ENCODE data around the gene ZFR2. TPM values are rescaled to one million over a fixed set of nuclear protein-coding genes. Genes with fewer than 3 reads are reported as not detected.

ZFR2 gene
- total and polyA plus RNA-seq, 2 of the 8 experiments (the other 6 are each of a cell fraction or from before 2014, with no cell fraction given) = 14.5 to 28.4 TPM

- TF ChIP-seq RNF2 (IDR thresholded peaks at IDR 0.05; ENCODE audit: borderline replicate concordance, low read depth, low read length, missing control alignments, poor library complexity, severe bottlenecking) (no peak), RBBP5 (IDR thresholded peaks at IDR 0.05; ENCODE audit: borderline replicate concordance, low read depth, low read length) (no peak), USF2 (IDR thresholded peaks at IDR 0.05; ENCODE audit: low read length) (no peak), POLR2A (IDR thresholded peaks at IDR 0.05; ENCODE audit: control extremely low read depth in 1 of 2, low read depth in 2 of 2, low read length in 2 of 2) (no peak)
Measured at GRCh38 chr19:3916033-3916432, 47.2 kb upstream of the ZFR2 start (continued).

All from H1 (cell line).